ENCODE measurements around the gene UTP3. TPM values are rescaled to one million over a fixed set of nuclear protein-coding genes. Genes with fewer than 3 reads are reported as not detected.
A peak's percentile ranks its signal among the peaks of the same experiment; 100 is the strongest.

Gene UTP3
- total and polyA plus RNA-seq, 9 of the 15 experiments (the other 6 are each of a cell fraction or from before 2014, with no cell fraction given): 11.9 to 69.3 (median 34.0) TPM

GRCh38 chr4:70687821-70688794, at the start of gene UTP3 (continued):
- TF ChIP-seq RREB1 (CRISPR knock-in tag; IDR thresholded peaks at IDR 0.05) (0 out of 2 replicates have a peak, but pooled peaks have one; percentile 7), BRD9 (IDR thresholded peaks at IDR 0.05; ENCODE audit: low read depth, partially characterized antibody) (peak; percentile 53), TFAP4 (CRISPR knock-in tag; IDR thresholded peaks at IDR 0.05; ENCODE audit: borderline replicate concordance) (peak; percentile 76), PCBP1 (IDR thresholded peaks at IDR 0.05; ENCODE audit: low read depth, low read length, poor library complexity, severe bottlenecking) (no peak), ERF (CRISPR knock-in tag; IDR thresholded peaks at IDR 0.05) (no peak), BDP1 (IDR thresholded peaks at IDR 0.05; ENCODE audit: insufficient read depth, insufficient read length) (no peak), CC2D1A (IDR thresholded peaks at IDR 0.05) (peak; percentile 87), RBM17 (IDR thresholded peaks at IDR 0.05; ENCODE audit: borderline replicate concordance, low read depth, low read length) (no peak), ZNF512 (tag; IDR thresholded peaks at IDR 0.05) (no peak), MCM2 (IDR thresholded peaks at IDR 0.05; ENCODE audit: low read depth) (no peak)

Measured in K562 (cell line).